GM21717 (cell line): ENCODE results near the gene THADA.

Source experiments
- ATAC-seq: cut with Tn5 transposase; IDR thresholded peaks from one replicate; pipeline ENCODE4 v1.9.1; 2021; ENCODE audit warnings: mild to moderate bottlenecking, moderate library complexity; ENCODE audit not compliant: unreplicated experiment

Gene THADA

DNA sequence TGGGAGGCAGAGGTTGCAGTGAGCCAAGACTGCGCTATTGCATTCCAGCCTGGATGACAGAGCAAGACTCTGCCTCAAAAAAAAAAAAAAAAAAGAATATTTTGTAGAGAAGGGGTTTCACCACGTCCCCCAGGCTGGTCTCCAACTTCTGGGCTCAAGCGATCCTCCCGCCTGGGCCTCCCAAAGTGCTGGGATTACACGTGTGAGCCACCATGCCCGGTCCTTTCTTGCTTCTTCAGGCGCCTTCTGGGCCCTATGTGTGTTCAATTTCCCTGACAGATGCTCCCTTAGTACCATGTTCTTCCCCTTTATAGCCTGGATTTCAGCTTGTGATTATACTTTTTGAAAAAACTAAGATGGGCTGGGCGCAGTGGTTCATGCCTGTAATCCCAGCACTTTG is 379.2 kb downstream of the THADA start:
- ATAC-seq: no peak

DNA sequence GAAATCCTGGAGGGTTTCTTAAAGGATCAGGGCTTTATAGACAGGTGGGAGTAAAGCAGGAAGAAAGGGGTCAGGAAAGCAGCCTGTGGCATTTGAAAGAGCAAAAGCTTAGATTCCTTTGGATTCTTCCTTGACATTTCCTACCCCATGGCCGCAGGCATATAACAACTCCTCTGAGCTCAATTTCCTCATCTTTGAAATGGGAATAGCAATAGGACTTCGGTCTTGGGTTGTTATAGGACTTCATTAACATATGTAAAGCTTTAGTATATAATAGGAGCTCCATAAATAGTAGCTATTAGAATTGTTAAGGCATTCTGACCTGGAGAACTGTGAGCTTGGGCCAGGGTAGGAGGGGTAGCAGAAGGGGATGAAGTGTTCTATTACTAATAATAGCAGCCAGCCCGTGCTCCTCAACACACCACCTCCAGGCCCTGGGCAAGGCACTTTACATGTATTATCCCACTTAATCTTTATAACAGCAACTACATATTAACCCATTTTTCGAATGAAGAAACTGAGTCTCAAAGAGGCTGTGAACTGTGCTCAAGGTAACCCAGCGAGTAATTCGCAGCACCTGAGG is 380.1 kb downstream of the THADA start:
- no peak for ATAC-seq

DNA sequence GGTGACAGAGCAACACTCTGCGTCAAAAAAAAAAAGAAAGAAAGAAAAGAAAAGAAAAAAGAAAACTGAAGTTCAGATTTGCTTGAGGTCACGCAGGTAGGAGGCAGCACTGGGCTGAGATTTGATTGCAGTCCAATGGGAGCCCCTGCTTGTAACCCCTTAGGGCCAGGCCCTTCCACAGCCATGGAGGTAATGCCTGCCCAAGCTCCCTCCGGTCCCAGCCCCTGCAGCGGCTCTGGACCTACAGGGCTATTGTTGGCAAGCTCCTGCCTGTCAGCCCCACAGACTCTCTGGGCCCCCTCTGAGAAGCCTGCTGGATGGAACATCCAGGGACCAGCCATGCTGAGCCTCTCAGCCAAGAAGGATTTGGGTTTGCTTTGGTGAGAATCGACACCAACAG is 381.6 kb downstream of the THADA start:
- ATAC-seq: no peak

DNA sequence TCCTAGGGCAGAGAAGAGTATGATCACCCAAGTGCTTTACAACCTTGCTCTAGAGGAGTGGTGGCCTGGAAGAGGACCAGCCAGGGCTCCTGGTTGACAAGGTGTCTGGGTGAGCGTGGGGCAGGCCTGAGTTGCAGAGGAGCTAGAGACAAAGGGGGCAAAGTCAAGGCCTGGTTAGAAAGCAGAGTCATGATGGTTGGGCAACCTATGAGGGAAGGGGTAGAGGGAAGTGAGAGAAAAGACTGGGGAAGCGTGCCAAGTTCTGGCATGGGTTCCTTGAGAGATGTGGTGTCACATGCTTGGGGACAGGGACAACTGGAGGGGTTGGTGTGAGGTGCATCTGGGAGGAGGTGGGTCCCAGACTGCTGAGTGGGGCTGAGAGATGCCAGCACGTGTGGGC is 382.9 kb downstream of the THADA start:
- ATAC-seq: no peak

DNA sequence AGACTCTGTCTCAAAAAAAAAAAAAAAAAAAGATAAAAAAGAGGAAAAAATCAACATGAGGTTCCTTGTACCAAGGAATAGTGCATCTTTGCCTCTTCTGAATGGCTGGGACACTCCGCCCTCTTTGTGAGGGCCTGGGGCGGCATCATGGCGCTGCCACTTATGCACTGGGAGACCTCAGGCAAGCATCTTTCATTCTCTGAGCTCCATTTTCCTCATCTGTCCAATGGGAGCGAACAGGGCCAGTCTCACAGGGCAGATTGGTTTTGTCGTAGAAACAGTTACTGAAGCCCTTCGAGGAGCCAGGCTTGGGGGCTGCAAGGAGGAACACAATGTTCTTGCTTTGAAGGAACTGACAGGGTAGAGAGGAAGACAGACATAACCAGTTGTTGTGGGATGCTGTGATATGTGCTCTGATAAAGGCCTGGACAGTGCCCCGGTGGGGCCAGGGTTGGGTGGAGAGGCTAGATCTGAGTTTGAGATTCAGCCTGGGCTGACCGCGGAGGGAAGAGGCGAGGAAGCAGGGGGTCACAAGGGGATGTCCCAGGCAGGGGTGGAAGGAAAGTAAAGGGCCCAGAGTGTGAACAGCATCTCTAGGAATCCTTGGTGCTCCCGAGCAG is 383.5 kb downstream of the THADA start:
- ATAC-seq: no peak

GRCh38 chr2:43210467-43211303 is 385.2 kb downstream of the THADA start:
- no peak for ATAC-seq

DNA sequence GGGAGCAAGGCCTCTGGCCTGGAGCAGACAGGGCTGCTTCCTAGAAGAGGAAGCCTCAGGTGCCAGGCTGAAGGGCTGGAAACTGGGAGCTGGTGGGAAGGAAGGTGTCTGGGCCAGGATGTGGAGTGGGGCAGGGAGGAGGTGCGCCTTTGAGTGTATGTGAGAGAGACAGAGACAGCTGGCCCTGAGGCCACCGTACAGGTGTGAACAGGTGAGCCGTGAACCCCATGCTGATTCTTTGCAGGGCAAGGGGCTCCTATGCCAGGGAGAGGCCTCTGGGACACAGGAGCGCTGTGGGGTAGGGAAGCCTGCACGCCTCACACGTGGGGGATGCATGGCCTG is 385.7 kb downstream of the THADA start:
- ATAC-seq: no peak

DNA sequence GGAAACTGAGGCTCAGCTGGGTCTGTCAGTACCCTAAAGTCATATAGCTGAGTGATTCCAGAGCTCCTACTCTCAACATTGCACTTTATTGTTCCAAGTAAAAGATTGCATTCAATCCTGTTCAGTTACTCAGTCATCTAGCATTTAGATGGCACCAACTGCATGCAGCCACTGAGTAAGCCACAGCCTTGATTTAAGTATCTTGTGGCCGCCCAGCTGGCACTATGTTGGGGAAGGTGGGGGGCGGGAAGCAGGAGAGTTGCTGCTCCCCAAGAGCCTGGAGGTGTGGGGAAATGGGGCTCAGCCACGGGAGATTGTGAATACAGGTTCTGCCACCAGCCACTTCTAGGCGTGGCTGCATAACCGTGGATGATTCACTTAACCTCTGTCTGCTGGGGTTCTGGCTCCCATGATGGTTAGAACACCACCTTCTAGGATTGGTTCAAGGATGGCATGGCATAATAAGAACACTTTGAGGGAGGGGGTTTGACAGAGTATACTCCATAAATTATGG is 386.6 kb downstream of the THADA start:
- no peak for ATAC-seq

GRCh38 chr2:43207553-43208300 is 388.1 kb downstream of the THADA start:
- no peak for ATAC-seq

DNA sequence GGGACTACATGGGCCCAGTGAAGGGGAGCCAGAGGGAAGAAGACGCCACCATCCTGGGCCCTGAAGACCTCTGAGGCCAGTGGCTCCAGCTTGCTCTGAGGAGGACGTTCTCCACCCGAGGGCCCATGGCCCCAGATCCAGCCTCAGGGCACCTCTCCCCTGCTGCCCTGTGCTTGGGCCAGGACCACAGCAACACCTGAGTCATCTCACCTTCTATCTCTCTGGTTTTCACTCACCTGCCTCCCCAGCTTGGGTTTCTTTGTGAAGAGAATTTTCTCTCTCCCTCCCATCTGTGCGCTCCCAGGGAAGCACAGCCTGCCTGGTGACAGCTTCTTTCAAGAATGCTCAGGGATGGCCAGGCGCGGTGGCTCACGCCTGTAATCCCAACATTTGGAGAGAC is 389.2 kb downstream of the THADA start:
- ATAC-seq: no peak

DNA sequence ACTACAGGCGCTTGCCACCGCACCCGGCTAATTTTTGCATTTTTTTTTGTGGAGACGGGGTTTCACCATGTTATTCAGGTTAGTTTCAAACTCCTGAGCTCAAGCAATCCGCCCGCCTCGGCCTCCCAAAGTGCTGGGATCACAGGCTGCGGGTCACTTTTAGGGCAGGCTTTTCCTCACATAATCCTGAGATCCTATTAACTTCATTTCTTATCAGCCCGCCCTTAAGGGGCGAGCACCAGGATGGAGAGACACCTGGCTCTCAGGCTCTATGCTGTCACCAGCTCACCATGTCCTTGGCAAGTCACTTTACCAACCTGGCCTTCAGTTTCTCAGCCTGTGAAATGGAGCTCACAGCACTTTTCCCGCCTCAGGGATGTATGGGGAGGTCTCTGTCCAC is 392.5 kb downstream of the THADA start:
- ATAC-seq: no peak

GRCh38 chr2:43202289-43202688 is 393.5 kb downstream of the THADA start:
- ATAC-seq: no peak

DNA sequence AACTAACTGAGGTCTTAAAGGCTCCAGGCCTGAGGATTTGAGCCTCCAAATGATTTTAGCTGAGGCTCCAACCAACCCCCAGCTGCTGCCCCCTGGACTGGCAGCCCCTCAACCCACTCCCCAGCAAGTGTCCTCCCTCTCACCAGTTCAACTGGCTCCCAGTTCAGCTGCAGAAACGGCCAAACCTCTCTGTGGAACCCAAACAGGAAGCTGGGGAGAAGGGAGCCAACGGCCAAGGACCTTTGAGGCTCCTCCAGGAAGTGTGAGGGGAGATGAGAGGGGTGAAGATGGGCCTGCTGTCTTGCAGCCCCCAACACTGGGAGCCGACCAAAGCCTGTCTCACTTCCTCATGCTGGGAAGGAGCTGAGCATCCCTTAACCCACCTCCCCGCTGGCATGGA is 394.3 kb downstream of the THADA start:
- ATAC-seq: no peak

DNA sequence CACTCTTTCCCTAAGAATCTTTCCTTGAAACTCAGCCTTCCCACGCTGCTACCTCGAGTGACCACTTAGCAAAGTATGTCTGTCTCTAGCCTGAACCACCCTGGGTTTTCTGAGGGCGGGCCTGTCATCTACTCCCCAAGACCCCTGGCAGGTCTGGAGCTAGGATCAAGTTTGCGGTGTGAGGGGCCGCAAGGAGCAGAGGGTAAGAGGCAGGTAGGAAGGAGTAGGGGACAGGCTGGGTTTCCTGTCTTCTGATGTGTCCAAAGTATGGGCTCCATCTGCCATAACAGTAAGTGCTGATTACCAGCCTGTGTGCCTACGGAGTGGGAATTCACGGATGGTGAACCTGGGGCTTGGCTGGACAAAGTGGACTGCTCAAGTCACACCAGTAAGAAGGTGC is 394.8 kb downstream of the THADA start:
- ATAC-seq: no peak

DNA sequence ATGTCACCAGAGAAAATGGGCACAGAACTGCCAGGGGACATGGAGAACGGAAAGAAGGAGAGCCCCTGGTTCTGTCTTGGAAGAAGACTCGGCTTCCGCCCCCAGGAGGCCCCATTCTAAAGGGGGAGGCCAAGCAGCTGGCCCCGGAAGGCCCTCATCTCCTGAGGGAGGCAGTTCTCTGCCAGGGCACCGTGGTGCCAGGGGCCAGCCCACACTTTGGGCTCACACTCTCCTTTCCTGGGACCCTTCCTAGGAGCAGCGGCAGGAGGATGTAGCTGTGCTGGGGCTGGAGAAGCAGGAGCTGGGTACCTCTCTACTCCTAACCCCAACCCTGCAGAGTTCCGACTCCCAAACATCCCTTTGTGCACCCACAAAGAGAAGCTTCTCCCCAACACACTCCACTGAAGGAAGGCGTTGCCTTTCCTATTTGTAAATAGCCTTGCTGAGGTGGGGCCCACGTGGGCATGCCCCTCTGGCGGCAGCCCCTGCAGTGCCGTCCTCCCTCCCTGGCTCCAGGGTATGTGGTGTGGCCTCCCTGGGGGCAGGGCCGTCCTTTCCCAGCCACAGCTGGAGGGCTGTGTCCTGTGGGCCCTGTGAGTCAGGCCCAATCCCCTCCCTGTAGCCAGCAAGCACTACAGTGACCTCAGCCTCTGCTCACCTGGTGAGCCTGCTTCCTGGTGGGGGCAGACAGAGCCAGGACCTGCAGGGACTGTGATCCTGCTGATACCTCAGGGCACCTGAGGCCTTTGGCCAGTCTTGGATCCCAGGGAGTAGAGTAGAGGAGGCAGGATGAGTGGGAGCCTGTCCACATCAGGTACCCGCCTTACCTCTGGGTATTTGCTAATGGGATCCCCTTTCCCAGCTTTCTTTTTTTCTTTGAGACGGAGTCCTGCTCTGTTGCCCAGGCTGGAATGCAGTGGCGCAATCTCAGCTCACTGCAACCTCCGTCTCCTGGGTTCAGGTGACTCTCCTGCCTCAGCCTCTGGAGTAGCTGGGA is 396.0 kb downstream of the THADA start:
- ATAC-seq: no peak

DNA sequence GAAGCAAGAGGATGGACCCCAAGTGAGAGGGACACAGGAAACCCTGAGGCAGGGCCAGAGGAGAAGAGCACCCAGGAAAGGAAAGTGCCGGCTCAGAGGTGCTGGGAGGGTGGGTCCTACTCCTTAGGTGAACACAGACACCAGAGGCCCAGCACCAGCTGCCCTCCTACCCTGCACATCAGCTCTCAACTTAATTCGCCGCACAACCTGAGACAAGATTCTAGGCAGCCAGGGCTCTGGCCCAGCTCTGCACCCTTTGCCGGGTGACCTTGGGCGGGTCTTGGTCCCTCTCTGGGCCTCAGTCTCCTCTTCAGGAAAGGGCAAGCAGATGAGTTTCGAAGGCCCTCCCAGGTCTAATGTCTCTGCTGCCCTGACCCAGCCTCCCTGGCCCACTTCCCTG is 397.6 kb downstream of the THADA start:
- no peak for ATAC-seq

DNA sequence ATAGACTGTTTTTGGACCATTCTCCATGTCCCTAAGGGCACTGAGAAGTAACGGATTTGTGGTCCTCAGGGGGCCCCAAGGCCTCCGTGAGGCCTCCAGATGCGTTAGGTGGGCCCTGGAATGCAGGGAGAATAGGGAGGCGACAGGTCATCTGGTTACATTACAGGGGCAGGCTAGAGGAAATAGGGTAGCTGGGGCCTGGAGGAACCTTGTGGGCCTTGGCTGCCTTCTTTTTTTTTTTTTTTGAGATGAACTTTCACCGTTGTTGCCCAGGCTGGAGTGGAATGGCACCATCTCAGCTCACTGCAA is 398.3 kb downstream of the THADA start:
- ATAC-seq: no peak

DNA sequence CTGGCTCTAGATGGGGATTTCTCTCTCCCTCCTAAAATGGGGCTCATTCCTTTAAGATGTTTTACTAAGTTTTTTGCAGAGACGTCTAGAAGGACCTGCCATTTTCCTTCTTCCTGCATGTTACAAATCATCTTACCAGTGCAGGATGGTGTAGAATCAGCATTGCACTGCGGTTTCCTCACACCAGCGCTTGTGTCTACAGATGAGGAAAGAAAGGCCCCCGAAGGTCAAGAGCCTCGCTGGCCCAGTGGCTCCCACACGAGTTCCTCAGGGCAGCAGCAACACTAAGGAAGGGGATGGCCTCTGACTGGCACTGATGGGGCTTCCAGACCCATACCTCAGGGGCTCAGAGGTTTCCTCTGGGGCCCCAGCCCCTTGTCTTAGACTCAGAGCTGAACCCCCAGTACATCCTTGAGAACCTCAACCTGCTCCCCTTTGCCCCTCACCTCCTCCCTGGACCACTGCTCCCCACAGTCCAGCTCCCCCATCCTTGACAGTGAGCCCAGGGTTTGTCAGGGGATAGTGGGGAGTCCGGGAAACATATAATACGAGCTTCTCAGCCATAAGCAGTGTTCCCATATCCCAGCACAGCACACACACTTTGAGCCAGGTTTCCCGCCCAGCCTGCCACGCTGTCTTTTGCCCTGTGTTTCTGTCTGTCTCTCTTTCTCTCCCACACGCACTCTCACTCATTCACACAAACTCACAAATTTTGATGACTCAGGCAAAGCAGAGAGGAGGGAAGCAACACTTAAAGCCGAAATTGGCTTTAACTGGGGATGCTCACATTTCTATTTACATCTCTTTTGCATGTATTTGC is 398.9 kb downstream of the THADA start:
- ATAC-seq: no peak

- no peak for ATAC-seq
Observed at GRCh38 chr2:43194121-43194869, 401.5 kb downstream of the THADA start.
